Measurements from ENCODE around the gene LTO1. TPM values are rescaled to one million over a fixed set of nuclear protein-coding genes. Genes with fewer than 3 reads are reported as not detected.

Gene LTO1
- total RNA-seq, 1 experiment from 2014 or later, result 27.5 TPM

- Mint-ChIP-seq H3K9me3 (no peaks in the 10 kb centered on the region), H3K36me3 (no peaks in the 10 kb centered on the region), H3K27me3 (ENCODE audit: low read depth) (peaks cover 23% of the 10 kb centered on the region), H3K4me1 (peaks cover 24% of the 10 kb centered on the region), H3K4me3 (no peak overlapping the region), H3K27ac (no peak overlapping the region)
- POLR2A ChIA-PET, result interaction anchor here (2.1 kb wide), 1 partner anchor 13 kb away, joined by 4 read pairs; no protein-coding TSS in a partner anchor
- CTCF ChIA-PET, result interaction anchor here (0.8 to 4.5 kb wide), 16 partner anchors 11 to 198 kb away, joined by 3 to 50 read pairs (median 5); partner anchors contain the start of gene FGF4
- ATAC-seq (no peak), DNase-seq (ENCODE audit: low spot score) (no peak)
- peak; percentile 88 for TF ChIP-seq ZNF263 (CRISPR knock-in tag; IDR thresholded peaks at IDR 0.05; ENCODE audit: low read depth)
- no peak for TF ChIP-seq MYBL2 (CRISPR knock-in tag; IDR thresholded peaks at IDR 0.05)
- TF ChIP-seq ERG (CRISPR knock-in tag; IDR thresholded peaks at IDR 0.05), result no peak
- no peak for TF ChIP-seq JUN (CRISPR knock-in tag; IDR thresholded peaks at IDR 0.05)
- TF ChIP-seq ZNF121 (CRISPR knock-in tag; IDR thresholded peaks at IDR 0.05), result peak; percentile 61; the same call in 1 of the 2 replicates
These were observed 42.0 kb upstream of the LTO1 start for GRCh38 chr11:69716891-69717747.

DNA sequence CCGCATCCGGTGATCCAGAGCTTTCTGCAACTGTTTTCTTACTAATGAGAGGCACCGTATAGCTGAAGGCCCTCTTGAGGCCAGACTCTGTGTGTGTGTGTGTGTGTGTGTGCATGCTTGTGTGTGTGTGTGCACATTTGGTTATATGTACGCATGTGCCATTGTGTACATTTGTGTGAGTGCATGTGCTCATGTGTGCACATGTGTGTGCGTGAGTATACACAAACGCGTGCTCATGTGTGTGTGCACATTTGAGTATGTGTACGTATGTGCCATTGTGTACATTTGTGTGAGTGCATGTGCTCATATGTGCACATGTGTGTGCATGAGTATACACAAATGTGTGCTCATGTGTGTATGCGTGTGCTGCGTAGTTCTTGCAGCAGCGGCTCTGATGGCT lies 40.9 kb upstream of the LTO1 start:
- DNase-seq (ENCODE audit: low spot score) (no peak), ATAC-seq (no peak)
- TF ChIP-seq SMAD3 (CRISPR knock-in tag; IDR thresholded peaks at IDR 0.05; ENCODE audit: borderline replicate concordance) (no peak), E2F1 (CRISPR knock-in tag; IDR thresholded peaks at IDR 0.05) (no peak), ZBTB43 (CRISPR knock-in tag; IDR thresholded peaks at IDR 0.05) (no peak), ZNF121 (CRISPR knock-in tag; IDR thresholded peaks at IDR 0.05) (no peak), NR1H2 (CRISPR knock-in tag; IDR thresholded peaks at IDR 0.05) (no peak), SP1 (CRISPR knock-in tag; conservative IDR thresholded peaks at IDR 0.05) (no peak), FOXK1 (CRISPR knock-in tag; IDR thresholded peaks at IDR 0.05) (no peak), ZNF423 (CRISPR knock-in tag; IDR thresholded peaks at IDR 0.05) (no peak), FOXP4 (CRISPR knock-in tag; IDR thresholded peaks at IDR 0.05) (no peak), NR3C1 (CRISPR knock-in tag; conservative IDR thresholded peaks at IDR 0.05; ENCODE audit: low read depth) (no peak)
- TF ChIP-seq, protein P1, sequence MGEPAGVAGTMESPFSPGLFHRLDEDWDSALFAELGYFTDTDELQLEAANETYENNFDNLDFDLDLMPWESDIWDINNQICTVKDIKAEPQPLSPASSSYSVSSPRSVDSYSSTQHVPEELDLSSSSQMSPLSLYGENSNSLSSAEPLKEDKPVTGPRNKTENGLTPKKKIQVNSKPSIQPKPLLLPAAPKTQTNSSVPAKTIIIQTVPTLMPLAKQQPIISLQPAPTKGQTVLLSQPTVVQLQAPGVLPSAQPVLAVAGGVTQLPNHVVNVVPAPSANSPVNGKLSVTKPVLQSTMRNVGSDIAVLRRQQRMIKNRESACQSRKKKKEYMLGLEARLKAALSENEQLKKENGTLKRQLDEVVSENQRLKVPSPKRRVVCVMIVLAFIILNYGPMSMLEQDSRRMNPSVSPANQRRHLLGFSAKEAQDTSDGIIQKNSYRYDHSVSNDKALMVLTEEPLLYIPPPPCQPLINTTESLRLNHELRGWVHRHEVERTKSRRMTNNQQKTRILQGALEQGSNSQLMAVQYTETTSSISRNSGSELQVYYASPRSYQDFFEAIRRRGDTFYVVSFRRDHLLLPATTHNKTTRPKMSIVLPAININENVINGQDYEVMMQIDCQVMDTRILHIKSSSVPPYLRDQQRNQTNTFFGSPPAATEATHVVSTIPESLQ (CRISPR knock-in tag; IDR thresholded peaks at IDR 0.05), result no peak
- TF ChIP-seq, protein P2, sequence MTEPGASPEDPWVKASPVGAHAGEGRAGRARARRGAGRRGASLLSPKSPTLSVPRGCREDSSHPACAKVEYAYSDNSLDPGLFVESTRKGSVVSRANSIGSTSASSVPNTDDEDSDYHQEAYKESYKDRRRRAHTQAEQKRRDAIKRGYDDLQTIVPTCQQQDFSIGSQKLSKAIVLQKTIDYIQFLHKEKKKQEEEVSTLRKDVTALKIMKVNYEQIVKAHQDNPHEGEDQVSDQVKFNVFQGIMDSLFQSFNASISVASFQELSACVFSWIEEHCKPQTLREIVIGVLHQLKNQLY (CRISPR knock-in tag; IDR thresholded peaks at IDR 0.05), result no peak
- TF ChIP-seq, protein P3, sequence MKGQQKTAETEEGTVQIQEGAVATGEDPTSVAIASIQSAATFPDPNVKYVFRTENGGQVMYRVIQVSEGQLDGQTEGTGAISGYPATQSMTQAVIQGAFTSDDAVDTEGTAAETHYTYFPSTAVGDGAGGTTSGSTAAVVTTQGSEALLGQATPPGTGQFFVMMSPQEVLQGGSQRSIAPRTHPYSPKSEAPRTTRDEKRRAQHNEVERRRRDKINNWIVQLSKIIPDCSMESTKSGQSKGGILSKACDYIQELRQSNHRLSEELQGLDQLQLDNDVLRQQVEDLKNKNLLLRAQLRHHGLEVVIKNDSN (CRISPR knock-in tag; IDR thresholded peaks at IDR 0.05), result no peak
- peaks cover 21% of the 10 kb centered on the region for H3K27me3 Mint-ChIP-seq (ENCODE audit: low read depth)
- POLR2A ChIA-PET, result interaction anchor here (2.1 kb wide), 1 partner anchor 12 kb away, joined by 4 read pairs; no protein-coding TSS in a partner anchor
- H3K4me3 Mint-ChIP-seq, result no peak overlapping the region
- H3K4me1 Mint-ChIP-seq, result peaks cover 29% of the 10 kb centered on the region
- no peaks in the 10 kb centered on the region for H3K9me3 Mint-ChIP-seq
- CTCF ChIA-PET, result interaction anchor here (0.6 to 4.5 kb wide), 13 partner anchors 10 to 186 kb away, joined by 3 to 50 read pairs (median 5); no protein-coding TSS in a partner anchor
- no peaks in the 10 kb centered on the region for H3K36me3 Mint-ChIP-seq
- H3K27ac Mint-ChIP-seq, result no peak overlapping the region
